A204.1 (cell line): ENCODE data around the gene OR13A1.
"Not testable (repeated sequence)": the region's sequence is repeated elsewhere in the genome, so short reads cannot be mapped to it uniquely, and the experiment has no call there.

ENCODE experiments used
- FAIRE-seq: peaks from 2 replicates; lab custom pipeline; 2012; peaks lifted over from hg19 to GRCh38; lab: Jason Lieb, UNC

OR13A1 gene

GRCh38 chr10:45280113-45280760 lies 35.2 kb downstream of the OR13A1 start:
- FAIRE-seq = no peak

- FAIRE-seq = no peak
Measured at GRCh38 chr10:45279682-45280081, 35.7 kb downstream of the OR13A1 start.

DNA sequence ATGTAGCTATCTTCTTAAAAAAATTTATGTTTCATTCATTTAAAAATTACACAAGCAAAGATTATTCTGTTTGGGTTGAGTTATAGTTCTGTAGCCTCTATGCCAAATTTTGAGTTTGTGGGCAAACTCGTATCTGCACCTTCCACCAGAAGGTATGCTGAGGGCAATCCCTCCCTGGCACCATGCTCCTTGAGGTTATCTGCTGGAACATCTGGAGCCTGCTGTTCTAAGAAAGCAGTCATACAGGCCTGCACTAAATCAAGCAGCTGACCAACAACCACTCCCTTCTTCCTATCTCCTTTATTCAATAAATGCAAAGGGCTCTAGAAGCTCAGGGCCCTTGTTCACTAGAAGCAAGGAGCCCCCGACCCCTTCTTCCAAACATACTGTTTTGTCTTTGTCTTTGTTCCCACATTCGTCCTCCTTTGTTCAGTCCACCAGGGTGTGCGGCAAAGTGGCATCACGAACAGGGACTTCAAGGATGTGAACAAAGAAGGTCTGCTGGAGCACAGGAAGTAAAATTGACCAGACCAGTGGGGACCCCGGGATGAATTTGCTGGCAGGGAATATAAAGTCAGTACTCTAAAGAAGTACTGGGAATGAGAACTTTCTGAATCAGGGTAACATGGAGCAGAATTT lies 36.4 kb downstream of the OR13A1 start:
- FAIRE-seq = no peak

DNA sequence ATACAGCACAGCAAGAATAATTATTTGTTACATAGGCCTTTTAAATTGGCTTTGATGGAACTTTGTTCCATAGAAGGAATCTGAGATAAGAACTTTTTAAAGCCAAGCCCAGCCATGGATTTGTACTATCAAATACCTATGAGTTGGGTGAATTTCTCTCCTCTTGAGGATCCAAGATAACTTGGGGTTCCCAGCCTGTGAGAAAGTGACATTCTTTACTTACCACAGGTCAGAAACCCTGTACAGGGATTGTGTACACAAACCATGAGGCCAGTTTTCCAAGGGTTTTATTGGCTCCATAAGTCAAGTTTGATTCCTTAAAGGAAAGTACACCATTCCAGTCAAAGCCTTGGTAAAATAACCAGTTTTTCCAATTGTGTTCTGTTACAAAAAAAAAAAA lies 39.3 kb downstream of the OR13A1 start:
- not testable (repeated sequence) for FAIRE-seq

GRCh38 chr10:45274364-45274763 lies 41.0 kb downstream of the OR13A1 start:
- FAIRE-seq = no peak

DNA sequence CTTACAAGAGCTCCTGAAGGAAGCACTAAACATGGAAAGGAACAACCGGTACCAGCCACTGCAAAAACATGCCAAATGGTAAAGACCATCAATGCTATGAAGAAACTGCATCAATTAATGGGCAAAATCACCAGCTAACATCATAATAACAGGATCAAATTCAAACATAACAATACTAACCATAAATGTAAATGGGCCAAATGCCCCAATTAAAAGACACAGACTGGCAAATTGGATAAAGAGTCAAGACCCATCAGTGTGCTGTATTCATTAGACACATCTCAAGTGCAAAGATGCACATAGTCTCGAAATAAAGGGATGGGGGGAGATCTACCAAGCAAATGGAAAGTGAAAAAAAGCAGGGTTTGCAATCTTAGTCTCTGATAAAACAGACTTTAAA lies 47.6 kb downstream of the OR13A1 start:
- FAIRE-seq = not testable (repeated sequence)

DNA sequence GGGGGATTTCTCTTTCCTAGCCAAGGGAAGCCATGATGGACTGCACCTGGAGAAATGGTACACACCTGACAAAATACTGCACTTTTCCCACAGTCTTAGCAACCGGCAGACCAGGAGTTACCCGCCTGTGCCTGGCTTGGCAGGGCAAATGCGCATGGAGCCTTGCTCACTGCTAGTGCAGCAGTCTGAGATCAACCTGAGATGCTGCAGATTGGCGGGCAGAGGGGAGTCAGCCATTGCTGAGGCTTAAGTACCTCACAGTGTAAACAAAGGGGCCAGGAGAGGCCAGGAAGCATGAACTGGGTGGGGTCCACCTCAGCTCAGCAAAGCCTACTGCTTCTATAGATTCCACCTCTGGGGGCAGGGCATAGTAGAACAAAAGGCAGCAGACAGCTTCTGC lies 49.4 kb downstream of the OR13A1 start:
- no peak for FAIRE-seq

DNA sequence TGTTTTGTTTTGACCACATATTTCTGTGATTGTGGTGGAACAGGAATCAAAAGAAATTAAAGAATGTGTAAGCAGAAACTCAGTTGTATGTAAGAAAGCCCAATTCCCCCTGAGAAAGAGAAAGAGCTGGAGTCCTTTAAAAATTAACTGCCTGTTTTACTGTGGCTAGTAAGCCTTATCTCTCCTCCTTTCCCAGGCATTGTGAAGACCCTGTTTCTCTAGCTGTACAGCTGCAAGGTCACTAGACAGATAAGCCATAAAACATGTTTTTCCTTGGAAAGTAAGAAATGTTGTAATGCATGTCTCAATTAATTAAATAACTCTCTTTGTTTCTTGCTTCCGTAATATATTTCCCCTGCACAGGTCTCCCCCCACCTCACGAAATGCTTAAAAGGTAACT lies 53.5 kb downstream of the OR13A1 start:
- FAIRE-seq = no peak

DNA sequence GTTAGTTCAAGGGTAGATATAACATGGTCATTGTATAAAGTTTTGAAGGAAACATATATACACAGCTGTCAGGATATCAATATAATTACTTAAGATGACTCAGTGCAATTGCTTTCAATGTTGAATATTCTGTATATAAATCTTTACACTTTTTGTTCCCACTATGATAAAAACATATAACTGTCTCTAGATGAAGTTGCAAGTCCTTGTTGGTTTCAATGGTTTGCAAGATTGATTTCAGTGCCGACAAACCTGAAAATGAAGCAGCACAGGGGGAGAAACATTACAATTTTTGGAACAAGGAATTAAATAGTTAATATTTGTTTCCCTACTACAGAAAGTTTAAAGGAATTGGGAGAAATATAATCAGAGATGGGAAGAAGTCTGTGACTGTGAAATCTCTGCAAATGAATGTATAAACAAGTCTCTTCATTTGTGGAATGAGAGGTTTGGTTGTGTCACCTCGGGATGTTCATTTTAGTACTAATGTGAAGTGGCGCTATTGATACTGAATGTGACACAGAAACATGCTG lies 54.1 kb downstream of the OR13A1 start:
- no peak for FAIRE-seq

DNA sequence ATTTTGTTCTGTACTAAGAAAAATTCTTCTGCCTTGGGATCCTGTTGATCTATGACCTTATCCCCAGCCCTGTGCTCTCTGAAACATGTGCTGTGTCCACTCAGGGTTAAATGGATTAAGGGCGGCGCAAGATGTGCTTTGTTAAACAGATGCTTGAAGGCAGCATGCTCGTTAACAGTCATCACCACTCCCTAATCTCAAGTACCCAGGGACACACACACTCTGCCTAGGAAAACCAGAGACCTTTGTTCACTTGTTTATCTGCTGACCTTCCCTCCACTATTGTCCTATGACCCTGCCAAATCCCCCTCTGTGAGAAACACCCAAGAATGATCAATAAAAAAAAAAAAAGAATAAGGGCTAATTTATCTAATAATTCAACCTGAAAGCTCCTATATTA lies 54.8 kb downstream of the OR13A1 start:
- not testable (repeated sequence) for FAIRE-seq

DNA sequence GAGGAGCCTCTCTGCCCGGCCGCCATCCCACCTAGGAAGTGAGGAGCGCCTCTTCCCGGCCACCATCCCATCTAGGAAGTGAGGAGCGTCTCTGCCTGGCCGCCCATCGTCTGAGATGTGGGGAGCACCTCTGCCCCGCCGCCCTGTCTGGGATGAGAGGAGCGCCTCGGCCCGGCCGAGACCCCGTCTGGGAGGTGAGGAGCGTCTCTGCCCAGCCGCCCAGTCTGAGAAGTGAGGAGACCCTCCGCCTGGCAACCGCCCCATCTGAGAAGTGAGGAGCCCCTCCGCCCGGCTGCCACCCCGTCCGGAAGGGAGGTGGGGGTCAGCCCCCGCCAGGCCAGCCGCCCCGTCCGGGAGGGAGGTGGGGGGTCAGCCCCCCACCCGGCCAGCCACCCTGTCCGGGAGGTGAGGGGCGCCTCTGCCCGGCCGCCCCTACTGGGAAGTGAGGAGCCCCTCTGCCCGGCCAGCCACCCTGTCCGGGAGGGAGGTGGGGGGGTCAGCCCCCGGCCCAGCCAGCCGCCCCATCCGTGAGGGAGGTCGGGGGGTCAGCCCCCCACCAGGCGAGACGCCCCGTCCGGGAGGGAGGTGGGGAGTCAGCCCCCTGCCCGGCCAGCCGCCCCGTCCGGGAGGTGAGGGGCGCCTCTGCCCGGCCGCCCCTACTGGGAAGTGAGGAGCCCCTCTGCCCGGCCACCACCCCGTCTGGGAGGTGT lies 55.5 kb downstream of the OR13A1 start:
- FAIRE-seq = not testable (repeated sequence)

- peak; percentile 6 for FAIRE-seq
Measured at GRCh38 chr10:45257600-45257999, 57.8 kb downstream of the OR13A1 start.

- FAIRE-seq = no peak
Measured at GRCh38 chr10:45256246-45256645, 59.2 kb downstream of the OR13A1 start.

- no peak for FAIRE-seq
Measured at GRCh38 chr10:45255706-45256105, 59.7 kb downstream of the OR13A1 start.

DNA sequence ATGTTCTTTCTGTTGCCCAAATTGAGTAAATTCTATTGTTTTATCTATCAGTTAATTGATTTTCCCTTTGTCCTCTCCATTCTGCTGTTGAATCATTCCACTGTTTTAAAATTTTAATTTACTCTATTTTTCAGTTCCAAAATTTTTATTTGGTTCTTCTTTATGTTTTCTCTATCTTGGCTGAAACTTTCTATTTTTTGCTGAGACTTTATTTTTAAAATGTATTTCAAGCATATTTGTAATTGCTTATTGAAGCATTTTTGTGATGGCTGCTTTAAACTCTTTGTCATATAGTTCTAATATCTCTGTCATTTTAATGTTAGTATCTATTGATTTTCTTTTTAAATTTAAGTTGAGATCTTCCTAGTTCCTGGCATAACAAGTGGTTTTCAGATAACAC lies 60.5 kb downstream of the OR13A1 start:
- no peak for FAIRE-seq

GRCh38 chr10:45253183-45253914 lies 62.1 kb downstream of the OR13A1 start:
- FAIRE-seq = no peak
